GM21526 (cell line): ENCODE data around the gene COL23A1.
"Not testable (repeated sequence)": the region's sequence is repeated elsewhere in the genome, so short reads cannot be mapped to it uniquely, and the experiment has no call there.

Experiments
- ATAC-seq: cut with Tn5 transposase; IDR thresholded peaks from one replicate; pipeline ENCODE4 v1.9.1; 2021; ENCODE audit warnings: moderate library complexity; ENCODE audit not compliant: unreplicated experiment, low FRiP score

Gene COL23A1

DNA sequence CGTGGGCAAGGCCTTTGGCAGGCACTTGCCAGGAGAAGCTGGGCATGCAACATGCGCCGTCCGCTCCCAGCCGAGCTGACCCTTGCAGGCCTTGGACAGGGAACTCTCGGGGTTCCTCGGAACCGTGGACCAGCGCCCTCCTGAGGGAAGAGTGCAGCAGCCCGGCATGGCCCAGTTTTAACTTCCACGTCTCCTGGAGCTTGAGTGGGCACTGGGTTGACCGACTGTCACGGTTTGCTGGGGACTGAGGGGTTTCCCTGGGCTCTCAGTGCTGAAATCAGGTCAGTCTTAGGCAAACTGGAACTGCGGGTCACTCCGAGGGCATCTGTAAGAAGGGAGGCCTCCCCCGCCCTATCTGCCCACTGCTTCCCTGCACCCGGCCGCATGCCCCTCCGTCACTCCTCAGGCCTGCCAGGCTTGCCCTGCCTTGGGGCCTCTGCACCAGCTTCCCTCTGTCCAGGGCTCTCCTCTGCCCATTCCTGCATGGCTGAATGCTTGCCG is 270.6 kb downstream of the COL23A1 start:
- no peak for ATAC-seq

DNA sequence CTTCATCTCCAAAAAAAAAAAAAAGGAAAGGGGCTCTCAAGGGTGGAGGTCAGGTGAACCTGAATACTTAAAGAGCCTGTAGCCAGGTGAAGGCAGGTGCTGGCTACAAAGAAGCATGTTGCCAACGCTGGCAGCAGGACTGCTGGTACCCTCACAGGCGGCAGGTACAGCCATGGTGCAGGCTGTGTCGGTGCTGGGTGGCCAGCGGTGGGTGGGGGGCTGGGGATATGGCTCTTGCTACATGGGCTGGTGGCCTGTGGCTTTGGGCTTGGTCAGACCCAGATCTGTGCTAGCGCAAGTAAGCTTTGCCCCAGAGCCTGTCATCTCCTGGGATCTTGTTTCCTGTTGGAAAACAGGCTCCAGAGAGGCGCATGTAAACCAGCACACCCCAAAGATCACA is 271.3 kb downstream of the COL23A1 start:
- ATAC-seq, result no peak

DNA sequence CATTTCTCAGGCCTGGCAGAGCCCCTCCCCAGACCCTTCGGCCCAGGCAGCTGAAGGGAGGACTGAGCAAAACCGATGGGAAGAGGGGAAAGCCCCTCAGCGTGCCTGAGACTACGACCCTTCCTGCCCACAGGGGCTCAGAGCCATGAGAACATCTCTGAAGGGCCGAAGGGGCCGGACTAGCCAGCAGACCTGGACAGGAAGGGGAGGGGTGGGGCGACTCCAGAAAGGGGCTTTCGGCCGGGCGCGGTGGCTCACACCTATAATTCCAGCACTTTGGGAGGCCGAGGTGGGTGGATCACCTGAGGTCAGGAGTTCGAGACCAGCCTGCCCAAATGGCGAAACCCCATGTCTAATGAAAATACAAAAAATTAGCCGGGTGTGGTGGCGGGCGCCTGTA is 271.8 kb downstream of the COL23A1 start:
- no peak for ATAC-seq

DNA sequence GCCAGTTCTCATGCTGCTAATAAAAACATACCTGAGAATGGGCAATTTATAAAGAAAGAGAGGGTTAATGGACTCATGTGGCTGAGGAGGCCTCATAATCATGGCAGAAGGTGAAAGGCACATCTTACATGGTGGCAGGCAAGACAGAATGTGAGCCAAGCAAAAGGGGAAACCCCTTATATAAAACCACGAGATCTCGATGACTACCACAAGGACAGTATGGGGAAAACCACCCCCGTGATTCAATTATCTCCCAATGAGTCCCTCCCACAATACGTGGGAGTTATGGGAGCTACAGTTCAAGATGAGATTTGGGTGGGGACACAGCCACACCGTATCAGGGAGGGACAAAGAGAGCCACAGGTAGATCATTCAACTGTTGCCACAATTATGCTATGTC is 272.5 kb downstream of the COL23A1 start:
- not testable (repeated sequence) for ATAC-seq

DNA sequence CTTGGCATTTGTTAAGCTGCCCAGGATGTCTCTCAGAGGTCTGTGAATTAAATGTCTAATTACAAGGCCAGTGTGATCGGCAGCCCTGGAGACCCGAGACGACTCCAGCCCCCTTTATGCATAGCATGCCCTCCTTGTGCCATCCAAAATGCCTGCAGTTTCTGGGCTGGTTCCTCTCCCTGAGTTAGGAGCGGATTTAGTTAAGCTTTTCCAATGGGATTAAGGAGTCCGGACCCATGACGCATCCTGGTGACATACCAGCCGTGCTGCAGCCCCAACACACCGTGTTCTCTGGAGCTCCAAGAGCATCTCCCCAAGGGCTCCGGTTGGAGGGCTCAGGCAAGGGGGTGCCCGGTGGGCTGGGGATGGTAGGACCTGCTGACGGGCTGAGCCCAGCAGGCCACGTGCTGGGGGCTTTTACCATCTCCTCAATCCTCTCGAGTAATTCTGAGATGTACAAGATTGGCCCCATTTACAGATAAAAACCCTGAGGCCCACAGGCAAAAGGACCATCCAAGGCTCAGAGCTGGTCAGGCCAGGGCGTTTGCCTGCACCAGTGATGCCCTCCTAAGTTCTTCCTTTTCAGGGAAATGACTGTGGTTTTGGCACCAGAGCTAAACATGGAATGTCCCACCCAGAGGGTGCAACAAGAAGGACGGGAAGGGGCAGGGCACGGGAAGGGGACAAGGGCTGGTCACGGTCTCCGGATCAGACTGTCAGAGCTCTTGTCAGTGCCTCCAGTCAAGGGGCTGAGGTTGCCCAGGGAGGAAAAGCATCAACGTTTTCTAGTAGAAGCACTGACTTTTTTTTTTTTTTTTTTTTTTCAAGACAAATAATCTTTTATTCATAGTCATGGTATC is 275.0 kb downstream of the COL23A1 start:
- no peak for ATAC-seq

DNA sequence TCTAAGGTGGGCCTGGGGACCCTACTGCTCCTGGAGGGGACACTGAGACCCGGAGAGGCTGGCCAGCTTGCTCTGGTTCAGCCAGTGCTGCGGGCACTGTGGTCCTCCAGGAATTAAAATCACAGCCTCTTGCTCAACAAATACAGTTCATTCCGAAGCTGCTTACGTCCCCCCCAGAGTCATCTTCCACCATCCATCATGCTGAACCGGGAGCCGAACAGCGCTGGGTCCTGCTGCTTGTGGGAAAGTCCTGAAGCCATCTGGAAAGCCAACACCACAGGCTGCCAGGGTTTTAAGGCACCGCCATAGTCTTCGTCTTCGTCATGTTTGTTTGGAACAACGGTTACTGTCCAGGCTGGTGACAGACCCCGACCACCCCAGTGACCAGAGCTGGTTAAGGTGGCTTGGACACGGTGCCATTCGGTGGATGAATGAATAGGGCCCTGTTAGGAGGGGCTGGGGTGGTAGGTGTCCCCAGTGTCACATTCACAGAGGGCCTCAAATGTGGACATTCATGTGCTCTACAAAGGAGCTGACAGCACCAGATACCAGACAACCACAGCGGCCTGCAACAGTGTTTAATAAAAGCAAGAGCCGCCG is 276.0 kb downstream of the COL23A1 start:
- ATAC-seq, result no peak

DNA sequence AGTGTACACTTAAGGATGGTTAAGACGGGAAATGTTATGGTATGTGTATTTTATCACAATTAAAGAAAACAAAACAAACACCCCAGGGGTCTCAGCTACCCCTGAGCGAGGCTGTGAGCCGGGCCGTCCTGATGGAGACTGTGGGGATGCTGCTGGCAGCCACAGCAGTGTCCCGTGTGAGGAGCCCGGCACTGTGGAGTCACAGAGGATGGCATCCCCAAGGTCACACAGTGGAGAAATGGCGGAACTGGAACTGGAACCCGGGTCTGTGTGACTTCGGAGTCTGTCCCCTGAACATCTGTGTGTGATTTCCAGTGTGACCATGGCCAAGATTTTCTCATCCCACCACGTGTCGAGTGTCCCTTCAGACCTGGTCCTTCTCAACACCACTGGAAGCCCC is 276.9 kb downstream of the COL23A1 start:
- no peak for ATAC-seq

DNA sequence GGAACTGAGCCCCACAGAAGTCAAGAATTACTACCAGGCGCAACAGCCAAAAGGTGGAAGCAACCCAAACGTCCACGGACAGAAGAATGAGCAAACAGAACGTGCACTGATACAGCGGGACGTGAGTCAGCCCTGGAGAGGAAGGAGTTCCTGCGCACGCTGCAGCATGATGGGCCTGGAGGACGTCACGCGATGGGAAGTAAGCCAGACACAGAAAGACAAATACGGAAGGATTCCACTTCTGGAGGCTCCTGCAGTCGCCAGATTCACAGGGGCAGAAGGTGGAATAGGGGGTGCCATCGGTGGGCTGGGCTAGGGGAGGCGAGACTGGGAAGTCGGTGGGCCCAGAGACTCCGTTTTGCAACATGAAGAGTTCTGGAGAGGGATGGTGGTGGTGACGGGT is 277.3 kb downstream of the COL23A1 start:
- ATAC-seq, result no peak

DNA sequence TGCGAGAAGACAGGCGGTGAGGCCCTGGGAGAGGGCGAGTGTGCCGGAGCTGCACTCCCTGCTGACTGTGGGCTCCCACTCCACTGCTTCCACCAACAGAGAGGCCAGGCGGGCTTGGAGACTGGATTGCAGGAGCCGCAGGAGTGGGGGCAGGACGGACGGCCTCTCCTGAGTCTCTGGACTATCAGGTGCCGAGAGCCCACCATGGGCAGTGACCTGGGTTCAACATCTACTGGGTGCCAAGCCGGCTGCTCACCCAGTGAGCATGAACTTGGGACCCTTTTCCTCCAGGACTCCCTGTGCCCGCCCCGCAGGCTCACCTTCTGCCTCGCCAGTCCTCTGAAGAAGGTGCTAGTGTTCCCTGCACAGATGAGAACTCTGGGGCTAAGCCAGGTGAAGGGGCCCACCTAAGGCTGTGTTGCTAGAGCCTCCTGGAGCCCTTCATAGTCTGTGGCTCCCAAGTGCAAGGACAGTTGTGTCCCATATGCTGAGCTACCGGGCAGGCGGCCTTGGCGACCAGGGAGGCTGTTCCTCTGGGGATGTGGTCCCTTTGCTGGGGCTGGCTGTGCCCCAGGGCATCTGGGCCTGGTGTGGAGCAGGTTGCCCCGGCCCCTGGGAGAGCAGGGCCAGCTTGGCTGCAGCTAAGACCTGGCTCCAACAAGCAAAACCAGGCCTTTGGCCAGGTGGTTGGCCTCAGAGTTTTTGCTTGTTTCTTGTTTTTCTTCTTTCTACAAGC is 279.9 kb downstream of the COL23A1 start:
- ATAC-seq, result no peak

DNA sequence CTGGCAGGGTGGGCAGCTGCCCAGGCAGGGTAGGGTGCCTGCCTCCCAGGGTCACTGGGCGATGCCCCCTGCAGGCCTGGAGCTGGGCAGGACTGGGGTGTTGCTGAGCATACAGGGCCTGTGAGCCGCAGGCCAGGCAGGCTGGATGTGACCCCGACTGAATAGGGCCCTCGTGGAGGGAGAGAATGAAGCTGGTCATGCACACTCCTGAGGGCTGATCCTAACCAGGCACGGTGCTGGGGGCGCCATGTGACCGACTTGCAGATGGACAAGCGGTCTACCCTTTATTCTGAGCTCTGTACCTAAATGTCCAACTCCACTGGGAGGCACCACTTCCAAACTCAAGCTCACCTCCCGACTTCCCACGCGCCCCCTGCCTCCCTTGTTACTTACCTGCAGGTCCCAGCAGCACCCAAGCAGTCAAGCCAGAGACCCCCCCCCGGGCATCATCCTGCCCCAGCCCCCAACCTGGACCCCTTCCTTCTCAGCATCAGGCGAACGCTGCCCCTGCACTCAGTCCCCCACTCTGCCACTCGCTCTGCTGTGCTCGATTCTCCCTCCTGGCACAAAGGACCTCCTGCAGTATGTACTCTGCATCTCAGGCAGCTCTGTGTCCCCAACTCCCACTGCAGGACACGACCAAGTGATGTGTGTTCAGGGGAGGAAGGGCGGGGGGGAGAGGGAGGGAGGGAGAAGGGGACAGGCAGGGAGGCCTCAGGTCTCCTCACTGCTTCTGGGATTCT is 280.8 kb downstream of the COL23A1 start:
- ATAC-seq, result no peak

DNA sequence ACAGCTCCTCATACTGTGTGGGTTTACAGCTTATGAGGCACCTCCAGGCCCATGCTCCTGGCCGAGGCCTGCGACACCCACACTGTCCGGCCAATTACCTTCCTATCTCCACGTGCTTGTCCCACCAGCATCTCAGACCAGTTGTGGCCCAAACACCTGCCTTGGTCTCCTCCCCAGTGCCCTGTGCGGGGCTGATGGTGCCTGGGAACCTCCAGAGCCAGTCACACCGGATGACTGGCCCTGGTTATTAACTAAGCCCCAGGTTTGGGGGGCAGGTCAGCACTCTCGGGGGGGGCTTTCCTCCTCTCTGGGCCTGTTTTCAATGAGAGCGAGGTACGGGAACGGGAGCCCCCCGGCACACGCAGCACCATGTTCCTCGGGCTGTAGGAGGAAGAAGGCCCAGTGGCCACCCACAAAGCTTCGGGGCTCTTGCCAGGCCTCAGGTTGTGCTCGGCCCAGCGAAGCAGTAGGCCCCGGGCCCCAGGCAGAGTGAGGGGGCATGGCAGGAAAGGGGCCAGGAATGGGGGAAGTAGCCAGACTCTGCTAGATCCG is 281.6 kb downstream of the COL23A1 start:
- ATAC-seq, result no peak

DNA sequence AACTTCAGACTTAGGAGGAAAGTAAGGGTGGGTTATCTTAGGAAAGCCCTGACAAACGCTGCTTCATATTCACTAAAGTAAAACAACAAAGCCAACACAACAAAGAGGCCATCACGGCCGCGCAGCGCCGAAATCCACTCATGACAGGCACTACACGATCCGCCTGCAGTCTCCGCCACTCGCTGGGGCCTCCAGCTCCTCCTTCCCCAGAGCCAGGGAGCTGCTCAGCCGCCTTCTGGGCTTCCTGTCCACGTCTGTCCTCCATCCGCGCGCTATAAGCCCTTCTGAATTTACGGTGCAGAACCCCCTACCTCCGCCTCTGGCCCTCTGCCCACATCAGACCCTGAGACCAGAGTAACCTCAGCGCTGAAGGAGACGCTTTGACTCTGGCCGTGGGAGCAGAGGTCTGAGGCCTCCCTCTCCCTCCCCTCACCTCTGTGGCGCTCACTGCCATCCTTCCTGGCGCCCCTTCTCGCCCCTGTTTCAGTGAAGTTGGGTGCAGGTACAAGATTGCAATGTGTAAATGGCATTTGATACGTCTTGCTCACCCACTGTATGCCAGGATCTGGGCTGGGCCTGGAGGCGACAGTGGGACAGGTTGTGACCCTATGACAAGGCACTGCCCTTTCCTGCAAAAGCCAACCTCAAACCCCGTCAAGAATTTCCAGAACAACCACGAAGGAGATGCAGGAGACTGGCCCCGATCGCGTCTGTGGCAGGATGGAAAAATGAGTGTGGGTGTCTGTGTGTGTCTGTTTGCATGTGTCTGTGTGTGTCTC is 282.7 kb downstream of the COL23A1 start:
- no peak for ATAC-seq

DNA sequence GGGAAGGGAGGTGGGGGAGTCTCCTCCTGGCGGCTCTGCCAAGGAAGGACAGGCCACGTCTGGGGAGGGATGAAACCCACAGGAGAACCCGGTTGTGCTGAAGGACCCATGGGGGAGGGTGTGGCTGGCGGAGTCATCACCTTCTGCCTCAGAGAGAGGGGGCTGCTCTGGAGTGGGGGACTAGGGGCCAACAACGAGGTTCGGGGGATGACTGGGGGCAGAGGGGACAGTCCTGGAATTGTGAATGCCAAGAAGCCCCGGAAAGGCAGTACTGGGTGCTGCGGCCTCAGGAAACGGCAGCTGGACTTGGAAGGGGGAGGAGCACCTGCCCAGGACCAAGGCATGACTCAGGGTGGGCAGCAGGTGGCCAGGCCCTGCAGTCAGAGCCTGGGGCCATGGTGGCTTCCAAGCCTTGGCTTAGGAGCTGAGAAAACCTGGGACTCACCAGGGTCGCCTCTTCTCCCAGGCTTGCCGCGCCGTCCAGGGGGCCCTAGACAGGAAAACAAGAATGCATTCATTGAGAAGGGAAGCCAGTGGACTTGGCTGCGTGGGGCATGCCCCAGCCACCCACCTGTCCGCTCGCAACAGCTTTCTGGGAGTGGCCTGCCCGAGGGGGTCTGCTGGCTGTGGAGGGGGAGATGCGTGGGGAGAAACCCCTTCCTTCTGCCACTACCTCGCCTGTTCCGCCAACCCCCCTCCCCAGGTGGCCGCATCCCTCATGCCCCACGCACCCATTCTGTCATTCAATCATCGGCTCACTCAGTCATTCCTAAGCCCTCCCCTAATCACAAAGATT is 283.6 kb downstream of the COL23A1 start:
- ATAC-seq, result no peak

DNA sequence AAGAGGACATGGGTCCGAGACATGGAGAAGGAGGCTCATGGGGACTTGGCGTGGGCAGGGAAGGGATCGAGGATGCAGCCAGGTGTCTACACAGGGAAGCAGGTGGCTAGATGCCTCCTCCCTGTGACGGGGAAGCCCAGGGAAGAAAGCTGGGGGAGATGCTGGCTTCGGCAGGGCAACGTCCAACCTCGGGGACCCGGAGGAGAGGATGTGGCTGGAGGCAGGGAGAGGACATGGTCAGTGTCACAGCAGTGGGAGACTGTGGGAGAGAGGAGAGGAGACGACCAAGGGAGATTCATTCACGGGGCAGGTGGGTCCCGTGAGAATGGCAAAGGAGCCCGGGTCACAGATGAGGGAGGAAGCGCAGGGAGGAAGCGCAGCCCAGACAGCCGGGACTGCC is 284.4 kb downstream of the COL23A1 start:
- no peak for ATAC-seq

DNA sequence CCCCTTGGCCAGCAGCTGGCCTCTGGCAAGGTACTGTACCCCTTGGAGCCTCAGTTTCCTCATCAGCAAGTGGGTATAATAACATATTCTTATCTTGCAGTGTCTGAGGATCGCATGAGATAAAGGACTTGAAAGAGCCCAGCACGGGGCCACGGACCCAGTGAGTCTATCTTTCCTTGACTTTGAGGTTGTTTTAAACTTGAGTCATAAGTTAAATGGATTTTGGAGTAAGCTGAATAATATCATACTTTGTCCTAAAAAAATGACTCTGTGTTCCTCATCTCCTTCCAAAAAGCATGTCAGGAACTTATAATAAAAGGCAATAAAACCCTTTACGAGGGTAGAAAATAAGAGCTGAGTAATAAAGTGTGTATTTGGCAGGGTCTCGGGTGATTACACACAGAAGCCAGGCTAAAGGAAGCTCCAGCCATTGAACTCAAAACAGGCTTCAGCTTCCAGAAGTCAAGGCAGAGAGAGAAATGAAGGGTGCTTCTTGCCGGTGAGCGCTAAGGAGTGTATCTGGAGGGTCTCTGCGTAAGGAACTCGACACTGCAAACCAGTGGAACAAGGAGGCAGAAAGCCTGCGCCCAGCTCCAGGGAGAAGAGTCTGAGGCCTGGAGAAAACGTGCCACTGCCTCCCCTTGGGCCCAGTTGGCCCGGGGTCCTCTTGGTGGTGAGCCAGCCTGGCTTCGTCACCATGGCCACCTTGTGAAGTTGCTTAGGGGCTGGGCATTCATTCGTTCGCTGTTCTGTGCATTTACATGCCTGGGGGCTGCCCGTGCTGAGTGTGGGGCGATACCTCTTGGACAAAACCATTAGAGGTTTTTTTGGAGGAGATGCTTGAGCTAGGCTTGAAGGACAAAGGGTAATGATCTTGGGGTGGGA is 285.2 kb downstream of the COL23A1 start:
- no peak for ATAC-seq

DNA sequence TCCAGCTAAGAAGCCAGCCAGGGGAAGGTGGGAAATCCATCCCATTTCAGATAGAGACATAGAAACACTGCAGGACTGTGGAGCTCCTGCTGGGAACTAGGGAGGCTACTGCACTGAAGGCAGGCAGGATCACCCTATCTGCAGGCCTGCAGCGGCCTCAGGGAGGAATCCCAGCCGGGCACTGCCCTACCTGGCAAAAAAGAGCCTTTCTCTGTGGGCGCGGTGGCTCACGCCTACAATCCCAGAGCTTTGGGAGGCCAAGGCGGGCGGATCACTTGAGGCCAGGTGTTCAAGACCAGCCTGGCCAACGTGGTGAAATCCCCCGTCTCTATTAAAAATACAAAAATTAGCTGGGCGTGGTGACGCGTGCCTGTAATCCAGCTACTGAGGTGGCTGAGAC is 286.2 kb downstream of the COL23A1 start:
- no peak for ATAC-seq

DNA sequence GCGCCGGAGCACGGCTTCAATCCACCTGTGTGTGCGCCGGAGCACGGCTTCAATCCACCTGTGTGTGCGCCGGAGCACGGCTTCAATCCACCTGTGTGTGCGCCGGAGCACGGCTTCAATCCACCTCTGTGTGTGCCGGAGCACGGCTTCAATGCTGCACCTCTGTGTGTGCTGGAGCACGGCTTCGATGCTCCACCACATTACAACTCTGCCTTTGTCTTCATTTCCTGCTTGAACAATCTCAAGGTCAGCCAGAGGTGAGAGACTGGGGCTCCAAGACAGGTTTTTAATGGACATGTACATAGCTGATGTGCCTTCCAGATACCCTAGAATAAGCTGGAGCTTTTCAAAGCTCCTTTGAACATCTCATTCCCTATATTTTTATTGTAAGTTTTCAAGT is 287.9 kb downstream of the COL23A1 start:
- not testable (repeated sequence) for ATAC-seq

DNA sequence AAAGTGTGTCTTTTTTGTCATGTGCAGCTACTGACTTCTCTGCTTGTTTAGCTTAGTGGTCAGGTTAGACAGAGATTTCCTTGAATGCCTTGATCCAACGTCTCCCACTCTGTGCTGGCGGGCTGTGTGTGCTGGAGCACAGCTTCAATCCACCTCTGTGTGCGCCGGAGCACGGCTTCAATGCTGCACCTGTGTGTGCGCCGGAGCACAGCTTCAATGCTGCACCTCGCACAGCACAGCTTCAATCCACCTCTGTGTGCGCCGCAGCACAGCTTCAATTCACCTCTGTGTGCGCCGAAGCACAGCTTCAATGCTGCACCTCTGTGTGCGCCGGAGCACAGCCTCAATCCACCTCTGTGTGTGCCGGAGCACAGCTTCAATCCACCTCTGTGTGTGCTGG is 288.6 kb downstream of the COL23A1 start:
- no peak for ATAC-seq
